Fibroblast of skin of back (primary cell): ENCODE data around the gene RTP5.

Source experiments
- DNase-seq: peaks from one replicate; pipeline ENCODE4 v3.0.0-alpha.2; 2013

Gene RTP5

GRCh38 chr2:241843321-241844065 is 26.0 kb upstream of the RTP5 start:
- DNase-seq, result no peak

- peak; percentile 63 for DNase-seq
Measured at GRCh38 chr2:241844066-241844728, 25.3 kb upstream of the RTP5 start.

GRCh38 chr2:241844831-241845578 is 24.5 kb upstream of the RTP5 start:
- DNase-seq, result no peak

GRCh38 chr2:241846406-241846805 is 23.1 kb upstream of the RTP5 start:
- DNase-seq, result no peak

- DNase-seq, result no peak
Measured at GRCh38 chr2:241848761-241849615, 20.5 kb upstream of the RTP5 start.

- DNase-seq, result no peak
Measured at GRCh38 chr2:241849616-241850543, 19.6 kb upstream of the RTP5 start.

- no peak for DNase-seq
Measured at GRCh38 chr2:241850544-241851324, 18.8 kb upstream of the RTP5 start.

- DNase-seq, result no peak
Measured at GRCh38 chr2:241851325-241852115, 18.0 kb upstream of the RTP5 start.

GRCh38 chr2:241852116-241852980 is 17.2 kb upstream of the RTP5 start:
- no peak for DNase-seq

- no peak for DNase-seq
Measured at GRCh38 chr2:241852981-241853631, 16.4 kb upstream of the RTP5 start.

GRCh38 chr2:241853651-241854341 is 15.7 kb upstream of the RTP5 start:
- peak; percentile 58 for DNase-seq

GRCh38 chr2:241854342-241855244 is 14.9 kb upstream of the RTP5 start:
- DNase-seq, result no peak

GRCh38 chr2:241855245-241855887 is 14.2 kb upstream of the RTP5 start:
- DNase-seq, result no peak

GRCh38 chr2:241855888-241856422 is 13.6 kb upstream of the RTP5 start:
- DNase-seq, result no peak

GRCh38 chr2:241857041-241857541 is 12.4 kb upstream of the RTP5 start:
- DNase-seq, result no peak
